Trophoblast cell (in vitro differentiated cells and primary cell): ENCODE results near the gene SRBD1.
A peak's percentile ranks its signal among the peaks of the same experiment; 100 is the strongest.

Experiments used
- DNase-seq, 2 donors: peaks; one replicate each; pipeline ENCODE4 v3.0.0-alpha.2; 2016
- H2AFZ ChIP-seq: 2 replicates; pipeline ENCODE4 v1.6.1; 2013; ENCODE audit warnings: low read length, moderate library complexity, mild to moderate bottlenecking; ENCODE audit not compliant: insufficient read depth, poor library complexity
- H2AK5ac ChIP-seq: 2 replicates; pipeline ENCODE4 v1.6.1; 2013; ENCODE audit warnings: mild to moderate bottlenecking, low read length
- H2BK120ac ChIP-seq: 2 replicates; pipeline ENCODE4 v1.6.1; 2013; ENCODE audit warnings: low read length, mild to moderate bottlenecking, moderate library complexity; ENCODE audit not compliant: insufficient read depth, poor library complexity
- H2BK12ac ChIP-seq: 2 replicates; pipeline ENCODE4 v1.6.1; 2013; ENCODE audit warnings: mild to moderate bottlenecking, low read length, moderate library complexity
- H2BK5ac ChIP-seq: 2 replicates; pipeline ENCODE4 v1.6.1; 2013; ENCODE audit warnings: low read length, low read depth, moderate library complexity, mild to moderate bottlenecking; ENCODE audit not compliant: poor library complexity
- H3K14ac ChIP-seq: 2 replicates; pipeline ENCODE4 v1.6.1; 2013; ENCODE audit warnings: mild to moderate bottlenecking, low read length
- H3K18ac ChIP-seq: 2 replicates; pipeline ENCODE4 v1.6.1; 2013; ENCODE audit warnings: mild to moderate bottlenecking, low read length
- H3K23ac ChIP-seq: 2 replicates; pipeline ENCODE4 v1.6.1; 2013; ENCODE audit warnings: low read length
- H3K27ac ChIP-seq: 2 replicates; pipeline ENCODE4 v1.5.1; 2013; ENCODE audit warnings: low read depth, mild to moderate bottlenecking, inconsistent platforms, low read length, moderate library complexity
- H3K27me3 ChIP-seq: 2 replicates; pipeline ENCODE4 v1.6.1; 2013; ENCODE audit warnings: inconsistent platforms, mild to moderate bottlenecking, low read length, moderate library complexity; ENCODE audit not compliant: insufficient read depth
- H3K36me3 ChIP-seq, 2 experiments: 1 replicate in 1 of 2; 2 replicates in 1 of 2; pipeline ENCODE4 v1.6.1; 2013; ENCODE audit warnings: low read length in 2 of 2, mild to moderate bottlenecking in 2 of 2, moderate library complexity in 1 of 2; ENCODE audit not compliant: insufficient read depth in 2 of 2, control insufficient read depth in 1 of 2
- H3K4ac ChIP-seq: 2 replicates; pipeline ENCODE4 v1.6.1; 2013; ENCODE audit warnings: low read depth, mild to moderate bottlenecking, low read length, moderate library complexity
- H3K4me1 ChIP-seq, 2 experiments: 1 replicate in 1 of 2; 2 replicates in 1 of 2; pipeline ENCODE4 v1.6.1; 2013; ENCODE audit warnings: low read length in 2 of 2, mild to moderate bottlenecking in 2 of 2, moderate library complexity in 1 of 2; ENCODE audit not compliant: insufficient read depth in 2 of 2, control insufficient read depth in 1 of 2
- H3K4me2 ChIP-seq: 2 replicates; pipeline ENCODE4 v1.6.1; 2013; ENCODE audit warnings: inconsistent platforms, mild to moderate bottlenecking, low read length, moderate library complexity
- H3K4me3 ChIP-seq: 2 replicates; pipeline ENCODE4 v1.5.1; 2013; ENCODE audit warnings: mild to moderate bottlenecking, low read depth, low read length, inconsistent platforms
- H3K79me1 ChIP-seq: one replicate; pipeline ENCODE4 v1.6.1; 2013; ENCODE audit warnings: low read length
- H3K79me2 ChIP-seq: 2 replicates; pipeline ENCODE4 v1.6.1; 2013; ENCODE audit warnings: low read length, mild to moderate bottlenecking; ENCODE audit not compliant: control insufficient read depth, insufficient read depth, poor library complexity
- H3K9ac ChIP-seq: 2 replicates; pipeline ENCODE4 v1.6.1; 2013; ENCODE audit warnings: mild to moderate bottlenecking, low read length
- H3K9me3 ChIP-seq: 2 replicates; pipeline ENCODE4 v1.6.1; 2013; ENCODE audit warnings: low read depth, mild to moderate bottlenecking, control low read depth, inconsistent platforms, low read length; ENCODE audit not compliant: insufficient read depth
- H4K12ac ChIP-seq: 2 replicates; pipeline ENCODE4 v1.6.1; 2013; ENCODE audit warnings: low read depth, mild to moderate bottlenecking, low read length, moderate library complexity
- H4K8ac ChIP-seq: 2 replicates; pipeline ENCODE4 v1.6.1; 2013; ENCODE audit warnings: low read depth, mild to moderate bottlenecking, low read length, moderate library complexity
- H4K91ac ChIP-seq: one replicate; pipeline ENCODE4 v1.6.1; 2013; ENCODE audit warnings: low read depth, mild to moderate bottlenecking, low read length, moderate library complexity
- WGBS: extraction: QIAGEN DNeasy Blood & Tissue Kit; methylation state at CpG from one replicate; pipeline ENCODE4 v1.1.7; 2013; ENCODE audit warnings: missing lambda C conversion rate; ENCODE audit not compliant: insufficient read length, insufficient coverage; ENCODE audit errors: extremely low coverage; 5-methylcytosine and 5-hydroxymethylcytosine counted together

SRBD1 gene

GRCh38 chr2:45459860-45460259, 151.2 kb downstream of the SRBD1 start:
- Histone ChIP-seq H4K8ac (no peak overlapping the region), H3K36me3 (no peaks in the 10 kb centered on the region), H3K4me3 (no peak overlapping the region), H3K4me2 (no peak overlapping the region), H3K79me2 (no peaks in the 10 kb centered on the region), H3K79me1 (no peaks in the 10 kb centered on the region), H3K23ac (no peak overlapping the region), H3K4ac (no peak overlapping the region), H3K18ac (no peak overlapping the region), H2AK5ac (no peak overlapping the region), H2BK120ac (no peak overlapping the region), H3K14ac (no peak overlapping the region), H2BK12ac (no peak overlapping the region), H4K12ac (no peak overlapping the region), H3K27me3 (no peaks in the 10 kb centered on the region), H4K91ac (no peak overlapping the region), H2AFZ (no peak overlapping the region), H3K27ac (no peak overlapping the region), H3K9me3 (no peaks in the 10 kb centered on the region), H2BK5ac (no peak overlapping the region), H3K4me1 (peaks cover 0 to 2% of the 10 kb centered on the region in 2 experiments), H3K9ac (no peak overlapping the region)
- WGBS = no CpG with 5 or more reads among the region's 3 CpGs
- no peak for DNase-seq

- H4K12ac ChIP-seq = no peak overlapping the region
- no peak overlapping the region for H3K4ac ChIP-seq
- H2BK5ac ChIP-seq = no peak overlapping the region
- no peaks in the 10 kb centered on the region for H3K36me3 ChIP-seq
- DNase-seq = peak; percentile 27 to 72
- H3K4me2 ChIP-seq = peak overlapping the region; percentile 16
- H4K91ac ChIP-seq = no peak overlapping the region
- no peaks in the 10 kb centered on the region for H3K9me3 ChIP-seq
- H2BK12ac ChIP-seq = no peak overlapping the region
- no peaks in the 10 kb centered on the region for H3K27me3 ChIP-seq
- H3K79me2 ChIP-seq = no peaks in the 10 kb centered on the region
- H3K27ac ChIP-seq = no peak overlapping the region
- no peak overlapping the region for H4K8ac ChIP-seq
- H3K14ac ChIP-seq = no peak overlapping the region
- no peak overlapping the region for H2AFZ ChIP-seq
- no peak overlapping the region for H3K18ac ChIP-seq
- H3K79me1 ChIP-seq = no peaks in the 10 kb centered on the region
- no peak overlapping the region for H3K23ac ChIP-seq
- H3K4me1 ChIP-seq = peaks cover 0 to 2% of the 10 kb centered on the region in 2 experiments
- no peak overlapping the region for H3K9ac ChIP-seq
- no peak overlapping the region for H2BK120ac ChIP-seq
- no CpG with 5 or more reads among the region's 3 CpGs for WGBS
- H3K4me3 ChIP-seq = no peak overlapping the region
- H2AK5ac ChIP-seq = no peak overlapping the region
These were observed 152.0 kb downstream of the SRBD1 start for GRCh38 chr2:45458909-45459563.

GRCh38 chr2:45457211-45457945, 153.7 kb downstream of the SRBD1 start:
- no peak overlapping the region for H3K27ac ChIP-seq
- H2AK5ac ChIP-seq = no peak overlapping the region
- H3K9ac ChIP-seq = no peak overlapping the region
- H4K12ac ChIP-seq = no peak overlapping the region
- H4K8ac ChIP-seq = no peak overlapping the region
- H2BK5ac ChIP-seq = no peak overlapping the region
- H3K23ac ChIP-seq = no peak overlapping the region
- H3K79me1 ChIP-seq = no peaks in the 10 kb centered on the region
- H3K27me3 ChIP-seq = no peaks in the 10 kb centered on the region
- no peak overlapping the region for H3K4me2 ChIP-seq
- H2BK120ac ChIP-seq = no peak overlapping the region
- WGBS = no CpG with 5 or more reads among the region's 5 CpGs
- H3K4me3 ChIP-seq = no peak overlapping the region
- no peak overlapping the region for H2AFZ ChIP-seq
- peaks cover 0 to 2% of the 10 kb centered on the region in 2 experiments for H3K4me1 ChIP-seq
- no peaks in the 10 kb centered on the region for H3K79me2 ChIP-seq
- no peak overlapping the region for H2BK12ac ChIP-seq
- DNase-seq = no peak
- H3K36me3 ChIP-seq = no peaks in the 10 kb centered on the region
- no peak overlapping the region for H3K18ac ChIP-seq
- no peak overlapping the region for H4K91ac ChIP-seq
- H3K14ac ChIP-seq = no peak overlapping the region
- H3K9me3 ChIP-seq = no peaks in the 10 kb centered on the region
- H3K4ac ChIP-seq = no peak overlapping the region

GRCh38 chr2:45452866-45453265, 158.2 kb downstream of the SRBD1 start:
- H3K27ac ChIP-seq = no peak overlapping the region
- no peak overlapping the region for H4K91ac ChIP-seq
- no peak overlapping the region for H3K18ac ChIP-seq
- no peak overlapping the region for H2AK5ac ChIP-seq
- H3K9ac ChIP-seq = no peak overlapping the region
- no peaks in the 10 kb centered on the region for H3K4me1 ChIP-seq
- no peak overlapping the region for H3K4me2 ChIP-seq
- no peaks in the 10 kb centered on the region for H3K9me3 ChIP-seq
- no peak overlapping the region for H3K14ac ChIP-seq
- no peak overlapping the region for H3K4ac ChIP-seq
- H2BK12ac ChIP-seq = no peak overlapping the region
- H3K27me3 ChIP-seq = no peaks in the 10 kb centered on the region
- H3K36me3 ChIP-seq = no peaks in the 10 kb centered on the region
- no peaks in the 10 kb centered on the region for H3K79me1 ChIP-seq
- no peak overlapping the region for H2BK120ac ChIP-seq
- H4K12ac ChIP-seq = no peak overlapping the region
- no peak overlapping the region for H2BK5ac ChIP-seq
- no peak overlapping the region for H2AFZ ChIP-seq
- no peak overlapping the region for H3K4me3 ChIP-seq
- no peaks in the 10 kb centered on the region for H3K79me2 ChIP-seq
- no CpG with 5 or more reads among the region's 4 CpGs for WGBS
- H3K23ac ChIP-seq = no peak overlapping the region
- no peak overlapping the region for H4K8ac ChIP-seq
- DNase-seq = no peak
